ENCODE data around the gene OR10V1.

GRCh38 chr11:59756558-59756840, 42.9 kb upstream of the OR10V1 start:
- TF ChIP-seq POLR2A (IDR thresholded peaks at IDR 0.05) (no peak), CTCF (IDR thresholded peaks at IDR 0.05) (no peak), POLR2AphosphoS5 (IDR thresholded peaks at IDR 0.05) (no peak)
